BE2C (cell line): Measurements from ENCODE around the gene CNGB1.
"Not testable (repeated sequence)": the region's sequence is repeated elsewhere in the genome, so short reads cannot be mapped to it uniquely, and the experiment has no call there.

Experiments used
- DNase-seq: peaks from one replicate; pipeline ENCODE4 v3.0.0-alpha.2; 2020
- H3K27me3 ChIP-seq: fragments of 250-450 bp; sonication (Bioruptor Pico); 2 replicates; pipeline ENCODE4 v1.5.1; 2020; ENCODE audit warnings: mild to moderate bottlenecking
- H3K36me3 ChIP-seq: fragments of 250-450 bp; sonication (Bioruptor Pico); 2 replicates; pipeline ENCODE4 v1.5.1; 2020; ENCODE audit warnings: mild to moderate bottlenecking
- H3K4me1 ChIP-seq: fragments of 250-450 bp; sonication (Bioruptor Pico); 2 replicates; pipeline ENCODE4 v1.5.1; 2020
- H3K4me3 ChIP-seq: 2 replicates; pipeline ENCODE4 v1.5.1; 2011; ENCODE audit warnings: low read depth, low read length
- H3K9me3 ChIP-seq: fragments of 250-450 bp; sonication (Bioruptor Pico); 2 replicates; pipeline ENCODE4 v1.5.1; 2020
- TF ChIP-seq, protein P1 (sequence below): IDR thresholded peaks from 2 replicates; pipeline ENCODE4 v1.5.1; 2012; ENCODE audit warnings: mild to moderate bottlenecking, low read depth, low read length

Gene CNGB1

GRCh38 chr16:57982385-57982784 lies 11.5 kb upstream of the CNGB1 start:
- H3K4me1 ChIP-seq, result no peaks in the 10 kb centered on the region
- TF ChIP-seq, protein P1, sequence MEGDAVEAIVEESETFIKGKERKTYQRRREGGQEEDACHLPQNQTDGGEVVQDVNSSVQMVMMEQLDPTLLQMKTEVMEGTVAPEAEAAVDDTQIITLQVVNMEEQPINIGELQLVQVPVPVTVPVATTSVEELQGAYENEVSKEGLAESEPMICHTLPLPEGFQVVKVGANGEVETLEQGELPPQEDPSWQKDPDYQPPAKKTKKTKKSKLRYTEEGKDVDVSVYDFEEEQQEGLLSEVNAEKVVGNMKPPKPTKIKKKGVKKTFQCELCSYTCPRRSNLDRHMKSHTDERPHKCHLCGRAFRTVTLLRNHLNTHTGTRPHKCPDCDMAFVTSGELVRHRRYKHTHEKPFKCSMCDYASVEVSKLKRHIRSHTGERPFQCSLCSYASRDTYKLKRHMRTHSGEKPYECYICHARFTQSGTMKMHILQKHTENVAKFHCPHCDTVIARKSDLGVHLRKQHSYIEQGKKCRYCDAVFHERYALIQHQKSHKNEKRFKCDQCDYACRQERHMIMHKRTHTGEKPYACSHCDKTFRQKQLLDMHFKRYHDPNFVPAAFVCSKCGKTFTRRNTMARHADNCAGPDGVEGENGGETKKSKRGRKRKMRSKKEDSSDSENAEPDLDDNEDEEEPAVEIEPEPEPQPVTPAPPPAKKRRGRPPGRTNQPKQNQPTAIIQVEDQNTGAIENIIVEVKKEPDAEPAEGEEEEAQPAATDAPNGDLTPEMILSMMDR, result no peak
- no peak for DNase-seq
- no peak overlapping the region for H3K4me3 ChIP-seq
- H3K36me3 ChIP-seq, result no peaks in the 10 kb centered on the region
- no peaks in the 10 kb centered on the region for H3K9me3 ChIP-seq
- H3K27me3 ChIP-seq, result no peaks in the 10 kb centered on the region

- TF ChIP-seq, protein P1, result no peak
- no peaks in the 10 kb centered on the region for H3K4me1 ChIP-seq
- H3K27me3 ChIP-seq, result no peaks in the 10 kb centered on the region
- no peaks in the 10 kb centered on the region for H3K9me3 ChIP-seq
- H3K4me3 ChIP-seq, result no peak overlapping the region
- no peak for DNase-seq
- no peaks in the 10 kb centered on the region for H3K36me3 ChIP-seq
Measured at GRCh38 chr16:57981636-57982035, 10.7 kb upstream of the CNGB1 start.

DNA sequence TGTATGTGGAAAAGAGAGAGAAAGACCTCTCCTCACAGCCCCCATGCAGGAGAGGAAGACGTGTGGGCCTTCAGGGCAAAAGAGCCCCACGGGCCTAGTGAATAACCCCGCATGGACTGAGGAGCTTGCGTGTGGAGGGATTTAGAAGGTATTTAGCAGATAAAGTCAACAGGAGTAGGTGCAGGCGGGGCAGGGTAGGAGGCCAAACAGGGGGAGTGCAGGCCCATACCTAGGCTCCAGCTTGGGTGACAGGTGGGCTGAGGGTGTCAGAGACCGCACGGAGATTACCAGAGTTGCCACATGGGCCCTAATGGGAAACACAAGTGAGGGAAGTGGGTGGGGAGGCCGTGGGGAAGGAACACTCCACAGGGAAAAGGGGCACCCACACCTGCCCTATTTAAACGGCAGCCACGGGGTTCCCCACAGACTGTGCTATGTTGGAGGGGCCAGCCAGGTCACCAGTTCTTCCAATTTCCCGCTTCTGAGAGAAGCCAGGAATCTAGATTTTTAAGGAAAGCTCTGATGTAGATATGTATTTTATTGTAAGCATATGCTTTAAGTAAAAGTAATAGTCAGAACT lies 8.2 kb upstream of the CNGB1 start:
- Histone ChIP-seq H3K9me3 (no peaks in the 10 kb centered on the region), H3K27me3 (no peaks in the 10 kb centered on the region), H3K36me3 (no peaks in the 10 kb centered on the region), H3K4me1 (no peaks in the 10 kb centered on the region), H3K4me3 (no peak overlapping the region)
- TF ChIP-seq, protein P1, result no peak
- DNase-seq, result no peak

GRCh38 chr16:57978070-57978465 lies 7.1 kb upstream of the CNGB1 start:
- not testable (repeated sequence) for H3K4me1 ChIP-seq, H3K9me3 ChIP-seq, DNase-seq, H3K27me3 ChIP-seq, H3K36me3 ChIP-seq, H3K4me3 ChIP-seq

- Histone ChIP-seq H3K4me3 (no peak overlapping the region), H3K4me1 (no peaks in the 10 kb centered on the region), H3K36me3 (no peaks in the 10 kb centered on the region), H3K27me3 (no peaks in the 10 kb centered on the region), H3K9me3 (no peaks in the 10 kb centered on the region)
- TF ChIP-seq, protein P1, result peak; percentile 39
- peak; percentile 61 for DNase-seq
Measured at GRCh38 chr16:57977418-57978069, 6.6 kb upstream of the CNGB1 start.

GRCh38 chr16:57976331-57976796 lies 5.4 kb upstream of the CNGB1 start:
- no peaks in the 10 kb centered on the region for H3K4me1 ChIP-seq
- H3K36me3 ChIP-seq, result no peaks in the 10 kb centered on the region
- no peaks in the 10 kb centered on the region for H3K9me3 ChIP-seq
- TF ChIP-seq, protein P1, result no peak
- H3K27me3 ChIP-seq, result no peaks in the 10 kb centered on the region
- no peak for DNase-seq
- no peak overlapping the region for H3K4me3 ChIP-seq
